ENCODE data around the gene SPESP1.
"Not testable (repeated sequence)": the region's sequence is repeated elsewhere in the genome, so short reads cannot be mapped to it uniquely, and the experiment has no call there.

SPESP1 gene

DNA sequence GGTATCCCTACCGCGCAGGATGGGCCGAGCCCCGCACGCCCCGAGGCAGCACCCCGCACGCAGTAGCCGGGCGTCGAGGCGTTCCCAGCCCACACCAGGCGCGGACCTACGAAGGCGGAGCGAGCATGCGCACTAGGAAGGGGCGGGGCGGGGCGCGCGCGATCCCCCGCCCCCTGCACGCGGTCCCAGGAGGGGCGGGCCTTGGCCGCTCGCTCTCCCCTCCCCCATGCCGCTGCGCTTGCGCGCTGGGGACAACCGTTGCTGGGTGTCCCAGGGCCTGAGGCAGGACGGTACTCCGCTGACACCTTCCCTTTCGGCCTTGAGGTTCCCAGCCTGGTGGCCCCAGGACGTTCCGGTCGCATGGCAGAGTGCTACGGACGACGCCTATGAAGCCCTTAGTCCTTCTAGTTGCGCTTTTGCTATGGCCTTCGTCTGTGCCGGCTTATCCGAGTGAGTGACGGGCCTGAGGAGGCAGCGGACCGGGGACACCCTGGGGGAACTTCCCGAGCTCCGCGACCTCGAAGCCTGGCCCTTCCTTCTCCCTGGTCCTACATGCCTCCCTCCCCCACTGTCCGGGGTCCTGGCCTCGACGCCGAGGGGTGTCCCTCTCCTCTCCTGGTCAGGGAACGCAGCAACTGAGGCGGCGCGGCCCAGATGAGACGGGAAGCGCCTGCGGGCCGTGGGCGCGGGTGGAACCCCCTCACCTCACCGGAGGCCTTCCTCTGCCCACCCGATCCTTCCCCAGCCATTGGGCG lies at the start of gene SPESP1:
Gene SPESP1, plus strand, starts transcription at position 258 of the 755 bp plus-strand sequence. Its CDS starts 129 bp downstream, at position 387.
- no peak for DNase-seq

- no peak for DNase-seq
These were observed 45.3 kb upstream of the SPESP1 start for GRCh38 chr15:68885070-68885469.

- DNase-seq, result no peak
These were observed 43.2 kb upstream of the SPESP1 start for GRCh38 chr15:68887120-68887519.

DNA sequence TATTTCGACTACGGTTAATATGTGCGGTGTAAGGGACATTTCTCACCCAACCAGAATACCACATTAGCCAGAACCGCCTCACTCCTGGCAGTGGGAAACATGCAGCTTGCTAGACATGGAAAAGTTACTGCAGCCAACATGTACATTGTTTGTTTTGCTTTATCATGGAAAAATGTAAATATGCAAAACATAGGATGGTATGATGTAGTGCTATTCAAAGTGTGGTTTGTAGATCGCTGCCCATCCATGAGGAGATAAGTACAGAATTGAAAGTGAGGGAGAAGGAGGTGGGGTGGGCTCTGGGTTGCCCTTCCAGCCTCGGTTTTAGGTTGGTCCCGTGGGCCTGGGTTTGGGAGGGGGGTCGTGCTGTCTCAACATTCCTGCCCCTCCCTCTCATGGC lies 42.5 kb upstream of the SPESP1 start:
- DNase-seq, result no peak

GRCh38 chr15:68888419-68888818 lies 41.9 kb upstream of the SPESP1 start:
- no peak for DNase-seq

DNA sequence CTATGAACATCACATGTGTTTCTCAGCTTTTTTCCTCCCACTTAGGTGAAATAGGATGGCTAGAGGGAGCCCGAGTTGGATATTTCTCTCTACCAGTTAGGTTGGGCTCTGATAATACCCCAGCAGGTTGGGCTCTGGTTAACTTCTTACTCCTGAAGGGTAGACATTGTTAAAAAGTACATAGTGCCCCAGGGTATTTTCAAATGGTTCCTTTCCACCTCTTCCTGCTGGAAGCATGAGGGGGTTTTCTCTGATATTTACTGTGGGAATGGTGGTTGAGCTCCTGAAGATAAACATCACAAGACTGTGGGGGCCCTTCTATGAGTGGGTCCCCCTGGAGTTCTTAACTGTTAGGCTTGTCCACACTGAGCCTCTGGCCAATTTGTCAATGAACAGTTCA lies 36.1 kb upstream of the SPESP1 start:
- DNase-seq, result no peak

GRCh38 chr15:68896178-68896577 lies 34.1 kb upstream of the SPESP1 start:
- no peak for DNase-seq

DNA sequence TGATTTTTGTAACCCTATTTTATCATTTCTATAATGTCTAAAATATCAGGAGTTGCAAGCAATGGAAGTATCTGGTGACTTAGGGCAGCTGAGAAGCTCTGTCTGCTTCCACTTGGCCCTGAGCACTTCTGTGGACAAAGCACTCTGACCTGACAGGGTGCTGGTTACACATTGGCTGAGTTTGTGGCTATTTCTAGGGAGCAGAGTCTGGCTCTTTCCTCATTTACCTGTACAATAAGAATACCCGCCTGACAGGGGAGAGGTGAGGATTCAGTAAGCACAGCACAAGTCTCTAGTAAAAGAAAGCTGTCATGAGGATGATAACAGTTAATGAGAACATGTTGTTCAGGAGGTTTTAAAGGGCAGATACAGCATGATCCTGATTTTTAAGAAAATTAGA lies 33.3 kb upstream of the SPESP1 start:
- DNase-seq, result no peak

DNA sequence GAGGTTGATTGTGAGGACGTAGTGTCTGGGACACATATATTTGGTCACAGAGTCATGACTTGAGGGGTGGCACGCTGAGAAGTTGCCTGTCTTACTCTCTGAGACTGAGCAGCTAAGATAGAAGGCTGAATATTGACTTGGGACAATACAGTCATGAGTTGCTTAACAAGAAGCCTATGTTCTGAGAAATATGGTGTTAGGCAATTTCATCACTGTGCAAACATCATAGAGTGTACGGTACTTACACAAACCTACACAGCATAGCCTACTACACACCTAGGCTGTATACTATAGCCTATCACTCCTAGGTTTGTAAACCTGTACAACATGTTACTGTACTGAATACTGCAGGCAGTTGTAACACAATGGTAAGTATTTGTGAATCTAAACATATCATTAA lies 30.3 kb upstream of the SPESP1 start:
- DNase-seq, result no peak

DNA sequence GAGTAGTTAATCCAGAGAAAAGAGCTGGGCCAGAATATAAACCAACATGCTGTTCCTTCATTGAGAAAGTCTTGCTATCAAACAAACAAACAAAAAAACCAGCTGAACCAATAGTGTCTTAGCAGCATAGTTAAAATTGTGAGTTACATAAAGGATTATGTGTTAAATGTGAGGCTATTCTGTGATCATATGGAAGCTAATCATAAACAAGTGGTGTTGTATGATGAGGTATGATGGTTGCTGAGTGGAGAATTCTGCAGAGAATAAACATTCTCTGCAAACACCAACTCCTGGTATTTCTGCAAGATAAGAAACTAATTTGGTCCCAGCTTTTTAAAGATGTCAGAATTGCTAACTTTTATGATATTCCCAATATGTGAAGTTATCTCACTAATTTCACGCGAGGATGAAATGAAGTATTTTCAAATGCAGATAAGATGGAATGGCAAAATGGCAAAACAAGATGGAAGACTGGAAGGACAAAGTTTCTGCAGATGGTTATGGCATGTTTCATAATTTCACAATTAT lies 22.9 kb upstream of the SPESP1 start:
- DNase-seq, result no peak

- DNase-seq, result peak; percentile 3
These were observed 20.7 kb upstream of the SPESP1 start for GRCh38 chr15:68909601-68910100.

GRCh38 chr15:68910341-68910740 lies 20.0 kb upstream of the SPESP1 start:
- no peak for DNase-seq

DNA sequence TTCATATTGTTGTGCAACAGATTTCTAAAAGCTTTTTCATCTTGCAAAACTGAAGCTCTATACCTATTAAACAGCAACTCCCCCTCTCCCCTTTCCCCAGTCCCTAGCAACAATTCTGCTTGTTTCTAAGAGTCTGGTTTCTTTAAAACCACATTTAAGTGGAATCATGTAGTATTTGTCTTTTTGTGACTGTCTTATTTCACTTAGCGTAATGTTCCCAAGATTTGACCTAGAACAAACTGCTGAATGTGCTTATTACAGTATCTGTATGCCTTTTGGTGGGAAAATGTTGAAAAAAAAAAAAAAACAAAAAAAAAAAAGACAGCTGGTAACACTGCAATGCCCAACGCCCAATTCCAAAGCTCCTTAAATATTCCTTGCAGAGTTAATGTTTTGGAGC lies 19.5 kb upstream of the SPESP1 start:
- DNase-seq, result no peak

- no peak for DNase-seq
These were observed 8.4 kb upstream of the SPESP1 start for GRCh38 chr15:68921926-68922325.

- peak; percentile 4 for DNase-seq
These were observed 5.3 kb upstream of the SPESP1 start for GRCh38 chr15:68924866-68925560.

GRCh38 chr15:68933001-68933400 lies 2.7 kb downstream of the SPESP1 start:
- no peak for DNase-seq

GRCh38 chr15:68934341-68934740 lies 4.0 kb downstream of the SPESP1 start:
- DNase-seq, result no peak

DNA sequence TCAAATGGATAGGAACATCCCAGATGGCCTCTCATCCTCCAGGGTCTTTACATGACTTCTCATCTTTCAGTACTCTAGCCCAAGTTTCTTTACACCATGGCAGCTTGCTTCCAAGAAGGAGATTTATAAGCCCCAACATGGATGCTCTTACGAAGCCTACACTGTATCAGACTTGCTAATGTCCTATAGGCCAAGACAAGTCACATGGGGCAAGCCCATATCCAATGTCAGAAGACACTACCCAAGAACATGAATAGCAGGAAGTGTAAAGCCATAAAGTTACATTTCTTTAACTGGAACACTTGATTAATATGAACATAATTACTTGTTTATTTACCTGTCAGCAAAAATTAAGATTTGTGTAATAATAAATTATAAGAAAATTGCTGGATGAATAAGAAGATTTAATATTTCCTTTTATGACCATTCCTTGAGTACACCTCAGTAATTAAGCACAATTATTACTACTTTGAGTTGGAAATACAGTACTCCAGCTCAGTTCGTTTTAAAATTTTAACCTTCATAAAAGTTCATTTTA lies 5.1 kb downstream of the SPESP1 start:
- DNase-seq, result no peak

DNA sequence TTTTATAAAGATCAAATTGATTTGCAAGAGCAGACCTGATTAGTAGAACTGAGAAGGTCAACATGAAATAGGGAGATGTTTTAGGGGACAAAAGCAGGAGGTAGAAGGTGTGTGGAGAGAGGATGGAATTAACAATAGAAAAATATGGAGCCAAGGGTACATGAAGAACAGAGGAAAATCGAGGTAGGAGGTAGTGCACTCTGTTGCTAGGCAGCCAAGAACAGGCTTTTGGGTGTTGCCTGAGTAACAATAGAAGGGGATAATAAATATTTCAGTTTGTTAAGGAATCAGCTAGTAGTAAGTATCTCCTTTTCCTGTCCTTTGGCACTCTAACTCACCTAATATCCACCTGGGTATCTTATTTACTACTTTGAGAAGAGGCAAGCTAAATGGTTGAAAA lies 9.2 kb downstream of the SPESP1 start:
- DNase-seq, result no peak

DNA sequence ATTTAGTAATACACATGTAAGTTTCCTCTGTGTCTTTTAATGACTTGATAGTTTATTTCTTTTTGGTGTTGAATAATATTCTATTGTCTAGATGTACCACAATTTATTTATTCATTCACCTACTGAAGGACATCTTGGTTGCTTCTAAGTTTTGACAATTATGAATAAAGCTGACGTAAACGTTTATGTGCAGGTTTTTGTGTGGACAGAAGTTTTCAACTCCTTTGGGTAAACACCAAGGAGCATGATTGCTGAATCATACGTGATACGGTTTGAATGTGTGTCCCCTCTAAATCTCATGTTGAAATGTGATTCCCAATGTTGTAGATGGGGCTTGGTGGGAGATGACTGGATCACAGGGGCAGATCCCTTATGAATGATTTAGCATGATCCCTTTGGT lies 21.5 kb downstream of the SPESP1 start:
- DNase-seq, result no peak

GRCh38 chr15:68957696-68958095 lies 27.4 kb downstream of the SPESP1 start:
- DNase-seq, result no peak

- no peak for DNase-seq
These were observed 28.3 kb downstream of the SPESP1 start for GRCh38 chr15:68958597-68958996.

DNA sequence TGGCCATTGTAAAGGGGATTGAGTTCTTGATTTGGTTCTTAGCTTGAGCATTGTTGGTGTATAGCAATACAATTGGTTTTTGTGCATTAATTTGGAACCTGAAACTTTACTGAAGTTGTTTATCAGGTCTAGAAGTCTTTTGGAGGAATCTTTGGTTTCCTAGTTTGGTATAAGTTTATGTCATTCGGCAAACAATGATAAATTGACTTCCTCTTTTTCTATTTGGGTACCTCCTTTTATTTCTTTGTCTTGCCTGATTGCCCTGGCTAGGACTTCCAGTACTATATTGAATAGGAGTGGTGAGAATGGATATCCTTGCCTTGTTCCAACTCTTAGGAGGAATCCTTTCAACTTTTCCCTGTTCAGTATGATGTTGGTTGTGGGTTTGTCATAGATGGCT lies 32.1 kb downstream of the SPESP1 start:
- no peak for DNase-seq

DNA sequence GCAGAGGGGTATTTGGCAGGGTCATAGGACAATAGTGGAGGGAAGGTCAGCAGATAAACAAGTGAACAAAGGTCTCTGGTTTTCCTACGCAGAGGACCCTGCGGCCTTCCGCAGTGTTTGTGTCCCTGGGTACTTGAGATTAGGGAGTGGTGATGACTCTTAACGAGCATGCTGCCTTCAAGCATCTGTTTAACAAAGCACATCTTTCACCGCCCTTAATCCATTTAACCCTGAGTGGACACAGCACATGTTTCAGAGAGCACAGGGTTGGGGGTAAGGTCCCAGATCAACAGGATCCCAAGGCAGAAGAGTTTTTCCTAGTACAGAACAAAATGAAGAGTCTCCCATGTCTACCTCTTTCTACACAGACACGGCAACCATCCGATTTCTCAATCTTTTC lies 33.4 kb downstream of the SPESP1 start:
- not testable (repeated sequence) for DNase-seq

All from NCI-H2029 treated with DMSO at 0.1 percent for 48 hours (cell line).